Endometrium (tissue), 2 donors: Measurements from ENCODE around the gene C1QTNF2.

Experiments used
- FAIRE-seq: peaks from 2 replicates; lab custom pipeline; 2012; peaks lifted over from hg19 to GRCh38; lab: Jason Lieb, UNC
- donor health status: control.
- donor health status: control.

The C1QTNF2 gene

DNA sequence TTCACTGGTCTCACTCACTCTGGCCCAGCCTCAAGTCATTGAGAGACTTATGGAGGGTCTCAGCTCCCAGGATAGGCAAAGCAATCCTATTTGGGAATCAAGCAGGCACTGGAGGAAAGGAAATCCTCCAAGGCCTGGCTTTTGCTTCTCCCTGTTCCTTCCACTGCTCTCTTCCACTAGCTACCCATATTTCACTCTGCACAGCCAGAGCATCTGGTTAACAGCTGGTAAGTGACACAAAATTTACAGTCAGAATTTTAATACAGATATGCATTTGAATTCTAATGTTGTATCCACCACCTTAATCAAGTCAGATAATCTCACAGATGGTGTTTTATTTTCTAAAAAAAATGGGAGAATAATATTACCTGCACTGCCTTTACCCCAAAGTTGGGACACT, 868 bp upstream of the C1QTNF2 start:
- no peak for FAIRE-seq

DNA sequence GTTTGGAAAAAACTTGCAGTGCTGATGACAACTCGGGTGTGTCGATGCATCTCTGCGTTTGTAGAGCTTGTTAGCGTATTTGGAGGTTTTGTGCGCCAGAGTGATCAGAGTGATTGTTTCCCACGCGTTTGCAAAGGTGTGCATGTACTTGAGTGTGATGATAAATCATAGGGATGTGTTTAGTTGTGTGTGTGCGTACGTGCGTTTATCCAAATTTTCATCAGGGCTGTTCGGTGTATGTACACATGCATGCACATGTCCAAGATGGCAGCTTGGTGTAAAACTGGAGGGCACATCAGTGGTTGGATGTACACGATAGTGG, 248 bp upstream of the C1QTNF2 start:
- no peak for FAIRE-seq

DNA sequence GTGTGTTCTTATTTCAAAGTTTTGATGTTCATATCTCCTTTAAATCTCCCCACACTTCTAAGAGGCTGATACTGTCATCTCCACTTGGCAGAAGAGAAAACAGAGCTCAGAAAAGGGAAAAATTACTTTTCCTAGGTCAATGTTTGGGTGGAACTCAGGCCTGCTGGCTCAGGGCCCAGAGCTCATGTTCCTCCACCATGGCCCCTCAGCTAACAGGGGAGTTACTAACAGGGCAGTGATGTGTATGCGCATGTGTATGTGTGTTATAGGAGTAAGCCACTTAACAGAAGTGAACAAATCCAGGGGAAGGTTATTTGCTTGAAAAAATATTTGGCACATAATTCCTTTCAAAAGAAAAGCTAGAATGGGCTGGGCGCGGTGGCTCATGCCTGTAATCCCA, 2.5 kb downstream of the C1QTNF2 start:
- no peak for FAIRE-seq

DNA sequence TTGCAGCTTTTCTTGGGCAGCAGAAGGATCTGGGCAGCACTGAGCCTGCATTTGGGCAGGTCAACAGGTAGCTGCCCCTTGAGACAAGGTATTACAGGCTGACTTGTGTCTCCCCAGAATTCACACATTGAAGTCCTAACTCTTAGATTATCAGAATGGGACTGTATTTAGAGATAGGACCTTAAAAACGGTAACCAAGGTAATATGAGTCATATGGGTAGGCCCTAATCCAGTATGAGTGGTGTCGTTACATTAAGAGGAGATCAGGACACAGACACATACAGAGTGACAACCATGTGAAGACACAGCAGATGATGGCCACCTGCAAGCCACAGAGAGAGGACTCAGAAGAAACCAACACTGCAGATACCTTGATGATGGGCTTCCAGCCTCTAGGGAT, 3.2 kb downstream of the C1QTNF2 start:
- no peak for FAIRE-seq

DNA sequence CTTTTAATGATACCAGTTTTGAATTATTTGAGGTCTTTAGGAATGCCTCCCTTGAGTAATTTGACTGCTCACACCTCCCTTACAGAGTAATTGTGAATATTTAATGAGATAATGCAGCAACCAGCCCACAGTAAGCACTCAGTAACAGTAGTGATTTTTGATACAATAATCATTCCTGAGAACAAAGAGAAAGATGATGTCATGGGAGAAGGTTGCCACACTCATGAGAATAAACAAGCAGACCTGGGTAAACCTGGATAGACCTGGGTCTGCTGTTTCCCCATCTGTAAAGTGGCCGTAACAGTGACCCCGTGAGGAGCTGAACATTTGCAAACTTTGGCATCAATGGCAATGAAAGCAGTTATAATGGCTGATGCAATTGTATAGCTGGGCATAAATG, 4.2 kb downstream of the C1QTNF2 start:
- no peak for FAIRE-seq

DNA sequence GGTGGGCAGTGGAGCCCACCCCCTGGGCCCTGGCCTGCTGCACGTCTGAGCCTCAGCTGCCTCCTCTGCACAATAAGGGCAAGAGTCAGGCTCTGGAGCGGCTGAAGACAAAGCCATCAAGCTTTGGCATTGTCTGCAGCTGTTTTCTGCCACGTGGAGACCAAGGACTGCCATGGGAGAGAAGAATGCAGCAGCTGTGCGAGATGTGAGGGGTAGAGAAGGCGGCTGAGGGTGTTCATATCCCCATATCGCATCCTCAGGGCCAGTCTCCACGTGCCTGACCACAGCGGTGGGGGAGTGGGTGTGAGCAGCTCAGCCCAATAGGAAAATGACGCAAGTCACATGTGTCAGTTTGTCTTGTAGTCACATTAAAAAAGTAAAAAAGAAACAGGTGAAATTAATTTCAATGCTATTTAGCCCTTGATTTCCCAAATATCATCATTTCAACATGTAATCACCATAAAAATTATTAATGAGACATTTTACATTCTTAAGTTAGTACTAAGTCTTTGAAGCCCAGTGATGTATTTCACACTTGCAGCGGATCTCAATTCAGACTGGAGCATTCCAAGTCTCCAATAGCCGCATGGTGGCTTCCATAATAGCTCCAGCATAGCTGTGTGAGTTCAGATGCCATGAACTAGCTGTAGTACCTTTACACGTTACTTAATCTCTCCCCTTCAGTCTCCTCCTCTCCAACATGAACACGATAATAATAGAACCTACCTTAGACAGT, 6.6 kb downstream of the C1QTNF2 start:
- FAIRE-seq = no peak

DNA sequence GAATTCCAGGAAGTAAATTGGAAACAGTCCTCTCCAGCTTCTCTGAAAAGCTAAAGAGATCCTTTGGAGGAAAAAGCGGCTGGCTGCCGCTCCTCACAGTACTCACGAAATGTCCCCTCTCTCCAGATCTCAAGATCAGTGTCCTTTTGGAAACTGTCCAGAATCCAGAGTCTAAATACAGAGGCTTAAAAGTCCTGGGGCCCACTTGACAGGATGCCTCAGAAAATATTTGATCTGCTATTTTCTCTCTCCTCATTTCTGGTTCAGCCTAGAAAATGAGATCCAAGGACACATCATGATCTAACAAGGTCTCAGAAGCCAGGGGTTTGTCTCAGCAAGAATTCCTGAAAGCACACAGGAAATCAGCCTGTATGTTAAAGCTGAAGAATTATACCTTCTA, 7.2 kb downstream of the C1QTNF2 start:
- FAIRE-seq = no peak

DNA sequence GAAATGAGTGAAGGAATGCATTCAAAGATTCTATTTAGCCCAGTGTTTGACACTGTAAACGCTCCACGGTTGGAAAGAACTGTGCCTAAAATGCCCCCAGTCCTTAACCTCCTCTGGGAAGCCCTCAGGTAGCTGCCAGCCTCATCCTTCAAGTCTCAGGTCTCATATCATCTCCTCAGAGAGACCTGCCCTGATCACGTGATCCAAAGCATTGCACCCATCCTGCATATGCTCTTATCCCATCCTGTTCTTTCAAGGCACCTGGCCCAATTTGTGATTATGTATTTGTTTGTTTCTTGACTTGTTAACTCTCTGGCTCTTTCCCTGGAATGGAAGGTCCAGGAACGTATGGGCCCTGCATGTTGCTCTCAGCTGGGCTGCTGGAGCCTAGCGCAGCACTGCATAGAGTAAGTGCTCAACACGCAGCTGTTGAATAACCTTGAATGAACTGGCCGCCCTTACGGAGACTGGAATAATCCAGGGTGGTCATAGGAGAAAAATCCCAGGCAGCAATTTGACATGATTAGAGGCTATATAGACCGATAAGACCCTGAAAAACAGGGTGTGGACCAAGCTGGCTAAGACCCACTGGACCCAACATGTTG, 8.7 kb downstream of the C1QTNF2 start:
- no peak for FAIRE-seq

DNA sequence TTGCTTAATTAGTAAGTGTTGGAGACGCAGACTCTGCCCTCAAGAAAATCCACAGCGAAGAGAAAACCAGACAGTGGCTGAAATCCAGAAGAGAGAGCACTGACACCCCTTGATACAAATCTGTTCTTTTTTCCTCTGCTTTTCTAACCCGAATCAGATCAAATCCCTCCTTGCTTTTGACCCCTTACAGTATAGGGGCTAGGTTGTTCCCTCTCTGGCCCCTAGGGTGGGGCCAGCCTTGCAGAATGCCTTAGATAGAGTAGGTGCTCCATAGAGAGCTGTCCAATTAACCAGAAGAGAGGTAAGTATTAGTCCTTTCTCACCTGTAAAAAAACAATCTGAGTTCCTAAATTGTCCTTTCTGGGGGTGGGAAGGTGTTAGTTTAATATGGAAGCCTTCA, 10.1 kb downstream of the C1QTNF2 start:
- no peak for FAIRE-seq

DNA sequence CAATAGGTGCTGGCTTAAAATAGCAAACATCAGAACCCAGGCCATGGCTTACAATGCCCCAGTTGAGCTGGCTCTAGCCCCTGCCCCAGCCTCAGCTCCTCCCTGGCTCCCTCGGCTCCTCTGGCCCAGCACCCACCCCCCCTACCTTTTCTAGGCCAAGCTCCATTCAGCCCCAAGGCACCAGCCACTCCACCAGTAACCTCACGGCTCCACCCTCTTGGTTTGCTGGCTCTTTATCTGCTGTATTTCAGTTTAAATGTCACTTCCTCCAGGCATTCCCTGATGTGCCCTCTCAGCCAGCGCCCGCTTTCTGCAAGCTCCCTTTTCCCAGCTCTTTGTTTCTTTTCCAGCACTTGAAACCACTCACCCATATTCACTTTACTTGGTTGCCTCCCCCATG, 10.6 kb downstream of the C1QTNF2 start:
- FAIRE-seq = no peak

DNA sequence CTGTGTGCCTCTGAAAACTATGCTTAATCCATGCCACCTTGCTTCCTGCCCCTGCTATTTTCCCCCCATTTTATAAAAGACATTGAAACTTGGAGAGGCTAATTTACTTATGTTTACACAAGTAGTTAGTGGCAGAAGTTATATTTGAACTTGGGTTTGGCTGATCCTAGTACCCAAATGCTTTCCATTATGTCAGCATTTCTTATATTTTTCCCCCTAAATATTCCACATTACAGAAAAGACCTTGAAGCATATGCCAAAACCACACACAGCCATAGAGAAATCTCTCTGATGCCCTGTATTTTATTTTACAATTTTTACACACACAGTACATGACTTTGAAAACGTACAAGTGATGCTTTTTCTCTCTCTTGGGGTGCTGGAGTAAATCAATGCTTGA, 11.2 kb downstream of the C1QTNF2 start:
- FAIRE-seq = no peak

DNA sequence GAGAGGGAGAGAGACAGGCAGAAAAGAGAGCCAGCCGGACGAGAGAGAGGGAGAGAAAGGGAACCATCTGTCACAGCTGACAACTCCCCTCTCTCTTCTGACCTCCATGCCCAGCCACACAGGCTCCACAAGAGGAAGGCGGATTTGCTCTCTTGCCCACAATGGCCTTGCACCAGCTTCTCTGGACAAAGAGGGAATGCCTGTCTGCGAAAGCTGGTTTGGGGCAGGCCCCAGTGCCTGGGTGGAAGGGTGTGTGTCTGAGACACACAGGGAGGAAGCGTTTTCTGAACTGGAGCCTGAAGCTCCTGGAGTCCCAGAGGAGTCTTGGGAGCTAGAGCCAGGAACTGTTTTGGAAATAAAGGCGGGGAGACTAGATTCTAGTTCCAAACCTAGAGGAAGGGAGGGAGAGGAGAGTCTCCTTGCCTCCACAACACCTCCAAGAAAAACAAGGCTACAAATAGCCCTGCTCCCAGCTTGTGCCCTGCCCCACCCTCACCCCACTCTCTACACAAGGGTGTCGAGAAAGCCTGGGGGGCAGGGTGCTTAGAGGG, 12.5 kb downstream of the C1QTNF2 start:
- FAIRE-seq = no peak

DNA sequence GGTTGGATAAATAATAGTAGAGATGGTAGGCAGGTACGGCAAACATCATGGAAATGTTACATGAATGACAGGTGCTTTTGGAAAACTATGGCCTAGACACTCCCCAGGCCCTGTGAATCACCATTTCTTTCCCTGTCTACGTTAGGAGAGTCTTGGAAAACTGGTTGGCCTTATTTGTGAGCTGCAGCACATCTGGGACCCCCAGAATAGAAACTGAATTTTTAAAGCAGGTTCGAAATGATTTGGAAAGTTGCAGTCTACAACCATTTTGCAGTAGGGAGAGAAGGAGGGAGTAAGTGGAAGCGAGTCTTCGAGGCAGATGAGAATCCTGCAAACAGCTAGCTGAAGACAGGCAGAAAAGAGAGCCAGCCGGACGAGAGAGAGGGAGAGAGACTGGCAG, 13.0 kb downstream of the C1QTNF2 start:
- no peak for FAIRE-seq

DNA sequence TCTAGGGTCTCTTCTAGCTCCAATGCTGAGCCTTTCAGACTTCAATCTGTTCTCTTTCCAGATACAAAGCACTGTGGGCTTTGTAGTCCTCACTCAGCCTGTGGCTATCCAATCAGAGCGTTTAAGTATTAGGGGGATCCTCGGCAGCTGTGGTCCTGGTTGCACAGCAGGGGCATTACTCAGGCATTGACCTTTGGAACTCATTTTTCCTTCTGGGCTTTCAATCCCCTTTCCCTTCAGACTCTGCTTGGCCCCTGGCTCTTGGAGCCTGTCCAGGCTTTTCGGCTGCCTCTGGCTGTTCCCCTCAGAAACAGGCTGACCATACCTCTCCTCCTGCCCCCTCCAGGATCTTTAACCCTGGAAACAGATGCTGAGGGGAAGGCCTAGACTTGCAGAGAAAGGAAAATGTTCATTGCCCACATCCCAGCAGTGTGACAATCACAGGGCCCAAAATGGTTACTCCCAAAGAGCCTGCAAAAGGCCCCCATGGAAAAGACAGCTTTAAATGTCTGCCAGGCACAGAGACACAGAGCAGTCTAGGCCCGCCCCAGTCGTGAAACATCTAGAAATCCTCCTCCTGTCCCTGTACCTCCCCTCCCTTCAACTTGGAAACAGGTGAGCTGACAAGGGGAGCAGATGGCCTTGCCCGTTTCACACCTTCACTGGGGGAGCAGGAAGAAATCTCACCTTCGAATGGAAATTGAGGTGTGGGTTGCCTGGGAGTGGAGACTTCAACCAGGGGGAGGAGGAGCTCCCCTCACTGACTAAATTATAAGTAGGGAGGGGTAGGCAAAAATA, 13.7 kb downstream of the C1QTNF2 start:
- no peak for FAIRE-seq

DNA sequence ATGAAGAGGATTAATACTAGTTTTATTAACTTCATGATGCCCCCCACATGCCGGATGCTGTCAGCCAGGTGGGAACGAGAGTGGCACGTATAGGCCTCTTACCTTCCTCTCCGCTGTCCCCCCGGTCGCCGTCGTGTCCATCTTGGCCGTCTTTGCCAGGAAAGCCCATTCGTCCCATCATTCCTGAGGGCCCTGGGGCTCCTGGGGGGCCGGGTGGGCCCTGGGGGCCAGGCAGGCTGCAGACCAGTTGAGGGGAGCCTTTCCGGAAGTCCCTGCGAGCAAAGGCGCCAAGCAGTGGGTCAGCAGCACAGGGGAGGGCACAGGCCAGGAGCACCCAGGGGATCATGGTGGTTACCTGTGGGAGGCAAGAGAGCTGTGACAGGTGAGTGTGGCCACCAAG, 15.8 kb downstream of the C1QTNF2 start:
- no peak for FAIRE-seq

DNA sequence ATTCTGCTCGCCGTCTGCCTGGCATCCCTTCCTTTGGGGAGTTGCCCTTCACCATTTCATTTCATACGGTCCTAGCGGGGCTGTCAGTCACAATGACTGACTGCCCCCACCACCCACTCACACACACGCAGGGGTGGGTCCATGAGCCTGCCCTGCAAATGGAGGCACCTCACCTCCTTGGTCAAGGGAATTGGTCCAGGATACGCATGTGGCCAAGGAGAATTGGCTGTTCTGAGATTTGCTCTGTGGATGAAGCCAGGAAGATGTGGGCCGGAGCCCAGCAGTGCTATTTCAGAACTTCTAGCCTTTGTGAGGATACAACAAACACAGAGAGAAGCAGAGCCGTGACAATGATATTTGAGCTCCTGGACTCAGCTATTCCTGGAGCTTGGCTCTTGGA, 17.0 kb downstream of the C1QTNF2 start:
- FAIRE-seq = no peak

DNA sequence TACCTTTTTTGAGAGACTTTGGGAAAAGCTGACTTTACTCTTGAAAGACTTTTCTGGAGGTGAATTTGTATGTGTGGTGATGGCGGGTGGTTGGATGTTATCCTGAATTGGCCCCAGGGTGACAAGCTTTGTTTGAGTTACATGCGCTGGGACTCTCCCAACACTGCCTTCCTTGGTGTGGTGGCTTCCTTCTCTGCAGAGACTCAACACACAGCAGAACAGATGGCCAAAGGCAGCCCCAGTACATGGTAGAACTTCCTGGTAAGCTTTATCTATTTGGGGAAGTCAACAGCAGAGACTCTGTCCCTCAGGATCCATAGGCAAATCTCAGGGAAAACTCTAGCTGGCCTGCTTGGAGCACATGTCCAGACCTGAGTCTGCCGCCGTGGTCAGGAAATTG, 18.1 kb downstream of the C1QTNF2 start:
- FAIRE-seq = no peak

DNA sequence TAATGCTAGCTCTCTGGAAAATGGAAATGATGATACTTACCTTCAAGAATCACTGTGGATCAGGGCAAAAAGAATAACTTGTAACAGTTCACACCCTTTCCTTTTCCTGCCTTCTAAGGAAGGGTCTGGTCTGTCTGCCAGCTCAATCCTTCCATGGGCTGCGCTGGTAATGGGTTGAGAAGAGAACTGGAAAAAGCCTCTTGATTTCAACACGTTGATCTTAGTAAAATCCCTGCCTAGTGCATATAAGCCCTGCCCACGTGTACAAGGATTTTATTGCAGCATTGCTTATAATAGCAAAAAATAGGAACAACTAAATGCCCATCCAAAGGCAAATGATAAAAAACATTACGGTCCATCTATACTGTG, 20.5 kb downstream of the C1QTNF2 start:
- no peak for FAIRE-seq

DNA sequence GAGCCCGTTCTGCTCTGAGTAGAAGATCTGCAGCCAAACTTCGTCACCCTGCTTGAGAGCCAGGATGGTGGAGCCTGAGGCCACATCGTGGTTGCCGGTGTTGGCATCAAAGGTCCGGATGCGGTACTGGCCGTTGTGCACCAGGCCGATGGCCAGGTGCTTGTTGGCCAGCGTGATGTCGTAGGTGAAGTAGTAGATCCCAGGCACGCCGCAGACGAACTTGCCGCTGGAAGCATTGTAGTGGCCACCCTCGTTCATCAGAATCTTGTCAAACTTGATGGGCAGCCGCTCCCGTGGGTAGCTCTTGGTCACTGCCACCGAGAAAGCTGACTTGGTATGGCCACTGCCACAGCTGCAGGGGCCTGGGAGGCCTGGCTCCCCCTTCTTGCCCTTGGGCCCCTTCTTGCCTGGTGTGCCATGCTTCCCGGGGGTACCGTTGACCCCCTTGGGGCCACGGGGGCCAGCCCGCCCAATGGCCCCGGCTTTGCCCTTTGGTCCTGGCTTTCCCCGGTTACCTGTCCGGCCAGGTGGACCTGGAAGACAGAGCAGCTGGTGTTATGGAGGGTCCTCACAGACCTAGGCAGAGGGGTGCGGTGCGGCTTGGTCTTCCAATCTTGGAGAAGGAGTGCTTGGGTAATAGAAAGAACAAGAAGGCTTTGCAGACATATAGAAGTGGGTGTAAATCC, 21.0 kb downstream of the C1QTNF2 start:
- FAIRE-seq = no peak

DNA sequence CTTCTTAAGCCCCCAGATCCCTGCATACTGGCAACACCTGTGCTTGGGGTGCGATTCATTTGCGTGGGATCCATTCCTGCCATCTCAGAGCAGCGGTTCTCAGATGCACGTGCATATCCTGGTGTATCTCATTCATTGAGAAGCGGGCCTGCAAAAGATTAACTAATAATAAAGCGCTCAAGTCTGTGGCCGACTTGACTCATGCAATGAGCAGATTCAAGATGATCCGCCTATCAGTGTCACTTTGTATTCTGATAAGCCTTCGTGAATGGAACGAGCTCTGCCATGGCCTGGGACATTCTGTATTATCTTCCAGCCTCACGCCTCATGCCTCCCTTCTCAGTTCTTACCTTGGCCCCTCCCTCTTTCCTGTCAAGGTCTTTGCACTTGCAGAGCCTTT, 22.3 kb downstream of the C1QTNF2 start:
- no peak for FAIRE-seq

DNA sequence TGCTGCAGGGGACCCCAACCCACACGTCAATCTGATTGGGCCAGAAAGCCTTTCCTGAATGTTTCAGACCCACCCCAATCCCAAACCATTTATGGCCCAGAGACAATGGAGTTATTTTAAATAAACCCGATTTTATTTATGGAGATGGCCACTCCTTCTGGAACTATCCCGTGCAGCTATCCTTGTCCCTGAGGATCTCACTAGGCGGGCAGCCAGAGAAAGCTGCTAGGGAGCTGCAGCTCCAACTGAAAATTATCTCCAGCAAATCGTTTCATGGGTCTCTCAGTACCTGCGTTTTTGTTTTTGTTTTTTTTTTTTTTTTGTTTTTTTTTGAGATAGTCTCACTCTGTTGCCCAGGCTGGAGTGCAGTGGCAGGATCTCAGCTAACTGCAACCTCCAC, 23.0 kb downstream of the C1QTNF2 start:
- FAIRE-seq = no peak

DNA sequence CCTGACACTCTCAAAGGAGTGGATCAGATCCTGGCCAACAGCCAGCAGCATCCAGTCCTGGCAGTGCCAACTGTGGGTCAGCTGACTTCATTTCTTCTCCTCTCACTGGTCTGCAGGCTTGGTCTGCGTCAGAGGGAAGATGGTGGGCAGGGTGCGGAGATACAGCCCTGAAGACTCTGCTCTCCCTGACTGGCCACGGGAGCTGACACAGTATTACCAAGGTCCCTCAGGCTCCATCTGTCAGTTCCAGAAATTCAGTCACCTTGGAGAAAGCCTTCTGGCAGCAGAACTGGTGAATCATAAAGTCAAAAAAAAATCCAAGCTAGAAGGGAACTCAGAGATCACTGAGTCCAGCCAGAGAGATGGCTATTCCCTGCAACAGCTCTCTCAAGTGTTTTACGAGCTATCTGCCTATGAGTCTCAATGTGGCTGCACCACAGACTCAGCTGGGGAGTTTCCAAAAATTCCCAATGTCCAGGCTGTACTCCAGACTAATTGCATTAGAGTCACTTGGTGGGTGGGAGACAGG, 27.9 kb downstream of the C1QTNF2 start:
- no peak for FAIRE-seq
